Measurements from ENCODE around the gene CAMK1D.

Gene CAMK1D

DNA sequence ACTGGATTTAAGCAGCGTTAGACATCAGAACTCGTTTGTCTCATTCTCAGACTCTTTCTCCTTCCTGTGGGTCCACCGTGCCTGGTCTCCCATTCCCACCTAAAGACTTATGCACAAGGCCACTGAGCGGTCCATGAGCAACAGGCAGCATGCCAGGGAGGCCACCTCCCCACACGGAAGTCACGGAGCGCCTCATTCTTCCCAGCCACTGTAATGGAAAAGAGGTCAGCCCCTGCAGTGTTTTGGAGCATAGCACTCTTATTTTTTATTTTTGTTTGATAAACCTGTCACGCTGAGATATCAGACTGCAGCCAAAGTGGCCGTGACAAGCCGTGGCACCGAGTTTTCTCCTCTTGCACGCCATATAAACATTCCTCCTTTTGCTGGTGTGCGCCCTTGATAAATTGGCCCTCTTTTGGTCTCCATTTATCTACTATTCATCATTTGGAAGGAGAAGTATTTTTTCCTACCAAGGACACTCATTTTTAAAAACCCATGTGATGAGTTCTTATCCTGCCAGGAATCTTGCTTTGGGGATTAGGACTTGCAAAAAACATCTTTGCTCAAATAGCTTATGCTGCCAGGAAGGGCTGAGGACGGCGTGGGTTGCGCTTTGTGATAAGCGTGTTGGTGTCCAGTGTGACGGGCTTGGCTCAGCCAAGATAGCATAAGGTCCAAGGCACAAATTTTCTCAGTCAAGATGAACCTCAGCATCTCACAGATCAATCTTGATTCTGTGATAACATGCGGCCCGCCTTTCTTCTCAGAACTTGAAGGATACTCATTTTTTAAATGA is 446.2 kb downstream of the CAMK1D start:
- H3K9me3 ChIP-seq (ENCODE audit: control insufficient read depth in 5 of 5, low read length in 5 of 5) = peaks cover 0 to 4% (median 0%) of the 10 kb centered on the region in 5 donors
- peak overlapping the region; percentile 8 for H3K27ac ChIP-seq (ENCODE audit: low read depth, low read length)
- peak overlapping the region in 2 of 5 donors; percentile 16 to 32 for H3K4me3 ChIP-seq (ENCODE audit: low read depth in 1 of 5, low read length in 5 of 5)
- peaks cover 0 to 12% (median 8%) of the 10 kb centered on the region in 5 donors for H3K4me1 ChIP-seq (ENCODE audit: control insufficient read depth in 5 of 5, insufficient read depth in 5 of 5, low read length in 5 of 5)
- H3K36me3 ChIP-seq (ENCODE audit: control insufficient read depth in 5 of 5, insufficient read depth in 5 of 5, low read length in 5 of 5) = peaks cover 0 to 10% (median 5%) of the 10 kb centered on the region in 5 donors
- H3K27me3 ChIP-seq (ENCODE audit: control insufficient read depth in 5 of 5, insufficient read depth in 4 of 5, low read length in 5 of 5) = no peaks in the 10 kb centered on the region
- H3K9ac ChIP-seq (ENCODE audit: low read length in 5 of 5) = no peak overlapping the region

- Histone ChIP-seq H3K4me1 (ENCODE audit: control insufficient read depth in 5 of 5, insufficient read depth in 5 of 5, low read length in 5 of 5) (peaks cover 0 to 12% (median 8%) of the 10 kb centered on the region in 5 donors), H3K9me3 (ENCODE audit: control insufficient read depth in 5 of 5, low read length in 5 of 5) (peaks cover 0 to 2% (median 0%) of the 10 kb centered on the region in 5 donors), H3K27me3 (ENCODE audit: control insufficient read depth in 5 of 5, insufficient read depth in 4 of 5, low read length in 5 of 5) (no peaks in the 10 kb centered on the region), H3K36me3 (ENCODE audit: control insufficient read depth in 5 of 5, insufficient read depth in 5 of 5, low read length in 5 of 5) (peaks cover 0 to 6% (median under 1%) of the 10 kb centered on the region in 5 donors), H3K4me3 (ENCODE audit: low read depth in 1 of 5, low read length in 5 of 5) (no peak overlapping the region), H3K9ac (ENCODE audit: low read length in 5 of 5) (no peak overlapping the region), H3K27ac (ENCODE audit: low read depth, low read length) (no peak overlapping the region)
Observed at GRCh38 chr10:12796401-12797160, 447.2 kb downstream of the CAMK1D start.

- peaks cover 0 to 6% (median 0%) of the 10 kb centered on the region in 5 donors for H3K36me3 ChIP-seq (ENCODE audit: control insufficient read depth in 5 of 5, insufficient read depth in 5 of 5, low read length in 5 of 5)
- no peak overlapping the region for H3K4me3 ChIP-seq (ENCODE audit: low read depth in 1 of 5, low read length in 5 of 5)
- no peak overlapping the region for H3K27ac ChIP-seq (ENCODE audit: low read depth, low read length)
- H3K4me1 ChIP-seq (ENCODE audit: control insufficient read depth in 5 of 5, insufficient read depth in 5 of 5, low read length in 5 of 5) = peaks cover 0 to 12% (median 8%) of the 10 kb centered on the region in 5 donors
- H3K9me3 ChIP-seq (ENCODE audit: control insufficient read depth in 5 of 5, low read length in 5 of 5) = no peaks in the 10 kb centered on the region
- H3K9ac ChIP-seq (ENCODE audit: low read length in 5 of 5) = no peak overlapping the region
- no peaks in the 10 kb centered on the region for H3K27me3 ChIP-seq (ENCODE audit: control insufficient read depth in 5 of 5, insufficient read depth in 4 of 5, low read length in 5 of 5)
Observed at GRCh38 chr10:12797471-12798262, 448.3 kb downstream of the CAMK1D start.

DNA sequence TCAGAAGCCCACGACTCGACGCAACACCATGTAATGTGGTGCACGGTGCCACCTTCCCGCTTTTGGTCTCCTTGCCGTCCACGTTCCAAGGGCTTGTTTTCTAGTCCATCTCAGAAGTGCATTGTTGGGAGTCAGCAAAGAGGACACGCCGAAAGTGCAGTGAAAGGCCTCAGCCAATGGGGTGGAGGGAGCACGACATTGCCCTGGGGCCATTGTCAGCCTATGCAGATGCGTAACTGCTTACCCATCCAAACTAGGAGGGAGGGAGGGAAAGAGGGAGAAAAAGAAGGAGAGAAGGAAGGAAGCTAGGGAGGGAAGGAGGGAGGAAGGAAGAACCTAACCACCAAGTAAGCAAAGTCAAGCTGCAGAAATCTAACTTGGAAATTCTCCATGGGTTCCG is 449.8 kb downstream of the CAMK1D start:
- peaks cover 0 to 12% (median 8%) of the 10 kb centered on the region in 5 donors for H3K4me1 ChIP-seq (ENCODE audit: control insufficient read depth in 5 of 5, insufficient read depth in 5 of 5, low read length in 5 of 5)
- no peak overlapping the region for H3K27ac ChIP-seq (ENCODE audit: low read depth, low read length)
- no peaks in the 10 kb centered on the region for H3K9me3 ChIP-seq (ENCODE audit: control insufficient read depth in 5 of 5, low read length in 5 of 5)
- H3K9ac ChIP-seq (ENCODE audit: low read length in 5 of 5) = no peak overlapping the region
- peaks cover 0 to 6% (median 0%) of the 10 kb centered on the region in 5 donors for H3K36me3 ChIP-seq (ENCODE audit: control insufficient read depth in 5 of 5, insufficient read depth in 5 of 5, low read length in 5 of 5)
- H3K27me3 ChIP-seq (ENCODE audit: control insufficient read depth in 5 of 5, insufficient read depth in 4 of 5, low read length in 5 of 5) = no peaks in the 10 kb centered on the region
- H3K4me3 ChIP-seq (ENCODE audit: low read depth in 1 of 5, low read length in 5 of 5) = no peak overlapping the region

DNA sequence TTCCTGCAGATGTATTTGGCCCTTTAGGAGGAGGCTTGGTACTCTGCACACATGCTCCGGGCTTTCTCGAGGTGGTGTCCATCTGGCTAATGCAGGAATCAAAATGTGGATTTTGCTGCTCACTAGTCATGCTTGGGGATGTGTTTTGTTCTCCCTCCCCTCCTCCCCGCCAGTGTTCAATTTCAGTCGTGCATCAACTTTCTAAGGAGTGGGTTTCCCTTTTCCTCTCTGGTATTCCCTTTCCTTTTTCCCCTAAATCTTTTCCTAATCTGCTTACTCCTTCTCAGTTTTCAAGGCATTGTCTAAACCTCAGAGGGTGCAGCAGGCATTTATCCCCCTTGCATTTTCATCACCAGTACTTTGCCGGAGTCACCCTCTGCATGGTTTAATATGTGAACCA is 450.4 kb downstream of the CAMK1D start:
- Histone ChIP-seq H3K27ac (ENCODE audit: low read depth, low read length) (no peak overlapping the region), H3K4me1 (ENCODE audit: control insufficient read depth in 5 of 5, insufficient read depth in 5 of 5, low read length in 5 of 5) (peaks cover 0 to 12% (median 8%) of the 10 kb centered on the region in 5 donors), H3K9ac (ENCODE audit: low read length in 5 of 5) (no peak overlapping the region), H3K27me3 (ENCODE audit: control insufficient read depth in 5 of 5, insufficient read depth in 4 of 5, low read length in 5 of 5) (no peaks in the 10 kb centered on the region), H3K4me3 (ENCODE audit: low read depth in 1 of 5, low read length in 5 of 5) (no peak overlapping the region), H3K9me3 (ENCODE audit: control insufficient read depth in 5 of 5, low read length in 5 of 5) (no peaks in the 10 kb centered on the region), H3K36me3 (ENCODE audit: control insufficient read depth in 5 of 5, insufficient read depth in 5 of 5, low read length in 5 of 5) (peaks cover 0 to 6% (median 0%) of the 10 kb centered on the region in 5 donors)

DNA sequence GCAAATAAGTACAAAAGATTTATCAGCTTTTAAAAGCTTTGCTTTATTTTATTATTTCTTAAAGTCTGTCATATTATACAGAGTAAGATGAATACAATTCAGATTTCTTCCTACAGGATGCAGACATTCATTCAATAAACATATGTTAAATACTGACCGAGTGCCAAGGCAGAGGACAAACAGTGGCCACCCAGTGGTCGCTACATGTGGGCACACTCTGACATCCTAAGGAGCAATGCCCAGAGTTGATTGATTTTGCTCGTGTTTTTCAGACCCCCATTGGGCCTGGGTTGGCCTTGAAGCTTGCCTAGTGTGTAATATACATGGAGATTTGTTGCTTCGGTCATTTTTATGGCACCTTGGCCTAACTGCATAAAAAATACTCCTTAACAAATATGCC is 451.0 kb downstream of the CAMK1D start:
- Histone ChIP-seq H3K9ac (ENCODE audit: low read length in 5 of 5) (no peak overlapping the region), H3K27ac (ENCODE audit: low read depth, low read length) (no peak overlapping the region)

DNA sequence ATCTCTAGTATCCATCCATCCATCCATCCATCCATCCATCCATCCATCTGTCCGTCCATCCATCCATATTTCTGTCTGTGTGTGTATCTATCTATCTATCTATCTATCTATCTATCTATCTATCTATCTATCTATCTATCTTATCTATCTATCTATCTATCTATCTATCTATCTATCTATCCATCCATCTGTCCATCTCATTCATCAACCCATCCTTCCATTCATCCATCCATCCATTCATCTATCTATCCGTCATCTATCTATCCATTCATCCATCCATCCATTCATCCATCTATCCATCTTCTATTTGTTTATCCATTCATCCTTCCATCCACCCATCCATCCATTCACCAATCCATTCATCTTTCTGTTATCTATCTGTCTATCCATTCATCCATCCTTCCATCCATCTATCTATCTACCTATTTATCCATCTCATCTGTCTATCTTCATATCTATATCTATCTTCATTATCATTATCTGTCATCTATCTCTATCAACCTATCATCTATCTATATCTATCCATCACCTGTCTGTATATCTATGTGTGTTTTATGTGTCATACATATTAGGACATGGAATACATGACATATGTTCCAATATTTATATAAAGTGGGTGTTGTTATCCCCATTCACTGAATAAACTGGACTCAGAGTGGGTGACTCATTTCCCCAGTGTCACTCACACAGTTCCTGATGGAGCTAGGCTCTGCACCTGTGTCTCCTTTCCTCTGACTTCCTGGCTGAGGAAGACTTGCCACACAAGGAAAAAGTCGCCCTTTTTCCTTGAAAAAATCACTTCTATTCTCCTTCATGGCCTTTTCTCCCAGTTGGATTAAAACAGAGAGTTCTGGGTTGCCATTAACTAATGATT is 452.1 kb downstream of the CAMK1D start:
- no peak overlapping the region for H3K4me3 ChIP-seq (ENCODE audit: low read depth in 1 of 5, low read length in 5 of 5)

More for the DNA sequence above, 451.0 kb downstream of the CAMK1D start:
- Histone ChIP-seq H3K27me3 (ENCODE audit: control insufficient read depth in 5 of 5, insufficient read depth in 4 of 5, low read length in 5 of 5) (no peaks in the 10 kb centered on the region), H3K4me3 (ENCODE audit: low read depth in 1 of 5, low read length in 5 of 5) (no peak overlapping the region), H3K4me1 (ENCODE audit: control insufficient read depth in 5 of 5, insufficient read depth in 5 of 5, low read length in 5 of 5) (peaks cover 0 to 8% (median 6%) of the 10 kb centered on the region in 5 donors), H3K9me3 (ENCODE audit: control insufficient read depth in 5 of 5, low read length in 5 of 5) (no peaks in the 10 kb centered on the region), H3K36me3 (ENCODE audit: control insufficient read depth in 5 of 5, insufficient read depth in 5 of 5, low read length in 5 of 5) (peaks cover 0 to 3% (median 0%) of the 10 kb centered on the region in 5 donors)

GRCh38 chr10:12803776-12804175 is 454.4 kb downstream of the CAMK1D start:
- no peaks in the 10 kb centered on the region for H3K27me3 ChIP-seq (ENCODE audit: control insufficient read depth in 5 of 5, insufficient read depth in 4 of 5, low read length in 5 of 5)
- peaks cover 0 to 15% (median 3%) of the 10 kb centered on the region in 5 donors for H3K36me3 ChIP-seq (ENCODE audit: control insufficient read depth in 5 of 5, insufficient read depth in 5 of 5, low read length in 5 of 5)
- no peak overlapping the region for H3K4me3 ChIP-seq (ENCODE audit: low read depth in 1 of 5, low read length in 5 of 5)
- H3K4me1 ChIP-seq (ENCODE audit: control insufficient read depth in 5 of 5, insufficient read depth in 5 of 5, low read length in 5 of 5) = no peaks in the 10 kb centered on the region
- no peak overlapping the region for H3K27ac ChIP-seq (ENCODE audit: low read depth, low read length)
- no peak overlapping the region for H3K9ac ChIP-seq (ENCODE audit: low read length in 5 of 5)
- no peaks in the 10 kb centered on the region for H3K9me3 ChIP-seq (ENCODE audit: control insufficient read depth in 5 of 5, low read length in 5 of 5)

More for the DNA sequence above, 452.1 kb downstream of the CAMK1D start:
- H3K4me1 ChIP-seq (ENCODE audit: control insufficient read depth in 5 of 5, insufficient read depth in 5 of 5, low read length in 5 of 5) = peaks cover 0 to under 1% (median 0%) of the 10 kb centered on the region in 5 donors
- H3K27me3 ChIP-seq (ENCODE audit: control insufficient read depth in 5 of 5, insufficient read depth in 4 of 5, low read length in 5 of 5) = no peaks in the 10 kb centered on the region
- no peak overlapping the region for H3K9ac ChIP-seq (ENCODE audit: low read length in 5 of 5)
- no peak overlapping the region for H3K27ac ChIP-seq (ENCODE audit: low read depth, low read length)
- peaks cover 0 to 5% (median 0%) of the 10 kb centered on the region in 5 donors for H3K36me3 ChIP-seq (ENCODE audit: control insufficient read depth in 5 of 5, insufficient read depth in 5 of 5, low read length in 5 of 5)
- no peaks in the 10 kb centered on the region for H3K9me3 ChIP-seq (ENCODE audit: control insufficient read depth in 5 of 5, low read length in 5 of 5)

Measured in subcutaneous abdominal adipose tissue (tissue), 5 donors.